Measurements from ENCODE around the gene IGFBP4. TPM values are rescaled to one million over a fixed set of nuclear protein-coding genes. Genes with fewer than 3 reads are reported as not detected.
"Not testable (repeated sequence)": the region's sequence is repeated elsewhere in the genome, so short reads cannot be mapped to it uniquely, and the experiment has no call there.

Gene IGFBP4
- total RNA-seq, 1 experiment from 2014 or later: not detected

- H3K36me3 ChIP-seq (ENCODE audit: insufficient read depth, low read length): peaks cover 64% of the 10 kb centered on the region
- no peaks in the 10 kb centered on the region for H3K27me3 ChIP-seq (ENCODE audit: low read length)
- no peaks in the 10 kb centered on the region for H3K9me2 ChIP-seq (replicated peaks; ENCODE audit: insufficient read depth, low read length)
- no peaks in the 10 kb centered on the region for H3K9me3 ChIP-seq (ENCODE audit: low read length)
- no peaks in the 10 kb centered on the region for H4K20me1 ChIP-seq (ENCODE audit: insufficient read depth, low read depth, low read length)
- no peak overlapping the region for H3K4me2 ChIP-seq (ENCODE audit: low read depth, low read length, poor library complexity, severe bottlenecking)
- no peak overlapping the region for H3K27ac ChIP-seq (ENCODE audit: low read length)
- peaks cover 14% of the 10 kb centered on the region for H3K4me1 ChIP-seq (ENCODE audit: low read length)
- no peak overlapping the region for H3K4me3 ChIP-seq (ENCODE audit: low read length)
- H3K79me2 ChIP-seq (ENCODE audit: low read length): peaks cover 38% of the 10 kb centered on the region
- DNase-seq: no peak
- no peak overlapping the region for H2AFZ ChIP-seq (ENCODE audit: low read length)
- no peak overlapping the region for H3K9ac ChIP-seq (ENCODE audit: low read length)
Observed at GRCh38 chr17:40412880-40413279, 30.4 kb upstream of the IGFBP4 start.

DNA sequence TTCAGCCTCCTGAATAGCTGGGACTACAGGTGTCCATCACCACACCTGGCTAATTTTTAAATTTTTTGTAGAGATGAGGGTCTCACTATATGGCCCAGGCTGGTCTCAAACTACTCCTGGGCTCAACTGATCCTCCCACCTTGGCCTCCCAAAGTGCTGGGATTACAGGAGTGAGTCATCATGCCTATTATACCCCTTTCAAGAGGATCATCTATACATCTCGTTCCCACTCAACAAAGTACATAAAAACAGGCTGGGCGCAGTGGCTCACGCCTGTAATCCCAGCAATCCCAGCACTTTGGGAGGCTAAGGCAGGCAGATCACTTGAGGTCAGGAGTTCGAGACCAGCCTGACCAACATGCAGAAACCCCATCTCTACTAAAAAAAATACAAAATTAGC, 28.9 kb upstream of the IGFBP4 start:
- H4K20me1 ChIP-seq (ENCODE audit: insufficient read depth, low read depth, low read length); H3K27me3 ChIP-seq (ENCODE audit: low read length); H3K9me2 ChIP-seq (replicated peaks; ENCODE audit: insufficient read depth, low read length); H3K27ac ChIP-seq (ENCODE audit: low read length); DNase-seq; H3K9ac ChIP-seq (ENCODE audit: low read length); H2AFZ ChIP-seq (ENCODE audit: low read length); H3K4me2 ChIP-seq (ENCODE audit: low read depth, low read length, poor library complexity, severe bottlenecking); H3K9me3 ChIP-seq (ENCODE audit: low read length); H3K4me3 ChIP-seq (ENCODE audit: low read length): not testable (repeated sequence)
- Histone ChIP-seq H3K4me1 (ENCODE audit: low read length) (peaks cover 18% of the 10 kb centered on the region), H3K79me2 (ENCODE audit: low read length) (peaks cover 35% of the 10 kb centered on the region), H3K36me3 (ENCODE audit: insufficient read depth, low read length) (peaks cover 55% of the 10 kb centered on the region)

- H3K9me3 ChIP-seq (ENCODE audit: low read length): no peaks in the 10 kb centered on the region
- H3K4me2 ChIP-seq (ENCODE audit: low read depth, low read length, poor library complexity, severe bottlenecking): peak overlapping the region; percentile 87
- no peaks in the 10 kb centered on the region for H3K27me3 ChIP-seq (ENCODE audit: low read length)
- DNase-seq: peak; percentile 78
- H3K9ac ChIP-seq (ENCODE audit: low read length): no peak overlapping the region
- H3K79me2 ChIP-seq (ENCODE audit: low read length): peaks cover 35% of the 10 kb centered on the region
- H3K9me2 ChIP-seq (replicated peaks; ENCODE audit: insufficient read depth, low read length): no peaks in the 10 kb centered on the region
- no peak overlapping the region for H3K27ac ChIP-seq (ENCODE audit: low read length)
- H3K4me3 ChIP-seq (ENCODE audit: low read length): peak overlapping the region; percentile 85; the same call in 1 of the 2 replicates
- H2AFZ ChIP-seq (ENCODE audit: low read length): no peak overlapping the region
- peaks cover 45% of the 10 kb centered on the region for H3K36me3 ChIP-seq (ENCODE audit: insufficient read depth, low read length)
- peaks cover 18% of the 10 kb centered on the region for H3K4me1 ChIP-seq (ENCODE audit: low read length)
- H4K20me1 ChIP-seq (ENCODE audit: insufficient read depth, low read depth, low read length): no peaks in the 10 kb centered on the region
Observed at GRCh38 chr17:40415390-40415789, 27.9 kb upstream of the IGFBP4 start.

GRCh38 chr17:40416671-40417070, 26.6 kb upstream of the IGFBP4 start:
- no peaks in the 10 kb centered on the region for H3K27me3 ChIP-seq (ENCODE audit: low read length)
- no peaks in the 10 kb centered on the region for H3K9me3 ChIP-seq (ENCODE audit: low read length)
- DNase-seq: peak; percentile 54
- peaks cover 35% of the 10 kb centered on the region for H3K79me2 ChIP-seq (ENCODE audit: low read length)
- peak overlapping the region; percentile 85 for H3K4me3 ChIP-seq (ENCODE audit: low read length)
- H3K4me2 ChIP-seq (ENCODE audit: low read depth, low read length, poor library complexity, severe bottlenecking): peak overlapping the region; percentile 87
- peak overlapping the region; percentile 86 for H3K9ac ChIP-seq (ENCODE audit: low read length)
- H3K27ac ChIP-seq (ENCODE audit: low read length): peak overlapping the region; percentile 75
- no peaks in the 10 kb centered on the region for H4K20me1 ChIP-seq (ENCODE audit: insufficient read depth, low read depth, low read length)
- H3K9me2 ChIP-seq (replicated peaks; ENCODE audit: insufficient read depth, low read length): no peaks in the 10 kb centered on the region
- H3K36me3 ChIP-seq (ENCODE audit: insufficient read depth, low read length): peaks cover 33% of the 10 kb centered on the region; the same call in 1 of the 2 replicates
- H2AFZ ChIP-seq (ENCODE audit: low read length): no peak overlapping the region
- H3K4me1 ChIP-seq (ENCODE audit: low read length): peaks cover 18% of the 10 kb centered on the region

DNA sequence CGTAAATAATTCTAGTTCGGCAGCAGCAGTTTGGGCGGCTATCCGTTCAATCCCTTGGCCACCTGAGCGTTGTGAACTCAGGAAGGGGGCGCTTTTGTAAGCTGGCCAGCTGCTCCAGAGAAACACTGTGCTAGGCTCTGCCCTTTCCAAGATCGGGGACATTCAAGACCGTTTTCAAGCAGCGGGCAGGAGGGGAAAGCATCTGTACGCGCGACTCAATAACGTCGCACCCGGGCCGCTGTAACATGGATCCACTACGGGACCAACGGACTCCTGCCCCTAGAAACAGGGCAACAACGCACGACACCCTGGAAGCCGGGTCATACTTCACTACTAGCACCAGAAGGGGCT, 26.0 kb upstream of the IGFBP4 start:
- peak; percentile 69 for DNase-seq
- no peaks in the 10 kb centered on the region for H4K20me1 ChIP-seq (ENCODE audit: insufficient read depth, low read depth, low read length)
- peaks cover 28% of the 10 kb centered on the region; the same call in 1 of the 2 replicates for H3K36me3 ChIP-seq (ENCODE audit: insufficient read depth, low read length)
- H3K4me1 ChIP-seq (ENCODE audit: low read length): peaks cover 18% of the 10 kb centered on the region
- H3K4me3 ChIP-seq (ENCODE audit: low read length): peak overlapping the region; percentile 85
- peak overlapping the region; percentile 40; the same call in 1 of the 2 replicates for H2AFZ ChIP-seq (ENCODE audit: low read length)
- no peaks in the 10 kb centered on the region for H3K9me2 ChIP-seq (replicated peaks; ENCODE audit: insufficient read depth, low read length)
- H3K27me3 ChIP-seq (ENCODE audit: low read length): no peaks in the 10 kb centered on the region
- H3K9me3 ChIP-seq (ENCODE audit: low read length): no peaks in the 10 kb centered on the region
- H3K79me2 ChIP-seq (ENCODE audit: low read length): peaks cover 35% of the 10 kb centered on the region
- peak overlapping the region; percentile 87 for H3K4me2 ChIP-seq (ENCODE audit: low read depth, low read length, poor library complexity, severe bottlenecking)
- H3K27ac ChIP-seq (ENCODE audit: low read length): peak overlapping the region; percentile 75
- H3K9ac ChIP-seq (ENCODE audit: low read length): peak overlapping the region; percentile 86

DNA sequence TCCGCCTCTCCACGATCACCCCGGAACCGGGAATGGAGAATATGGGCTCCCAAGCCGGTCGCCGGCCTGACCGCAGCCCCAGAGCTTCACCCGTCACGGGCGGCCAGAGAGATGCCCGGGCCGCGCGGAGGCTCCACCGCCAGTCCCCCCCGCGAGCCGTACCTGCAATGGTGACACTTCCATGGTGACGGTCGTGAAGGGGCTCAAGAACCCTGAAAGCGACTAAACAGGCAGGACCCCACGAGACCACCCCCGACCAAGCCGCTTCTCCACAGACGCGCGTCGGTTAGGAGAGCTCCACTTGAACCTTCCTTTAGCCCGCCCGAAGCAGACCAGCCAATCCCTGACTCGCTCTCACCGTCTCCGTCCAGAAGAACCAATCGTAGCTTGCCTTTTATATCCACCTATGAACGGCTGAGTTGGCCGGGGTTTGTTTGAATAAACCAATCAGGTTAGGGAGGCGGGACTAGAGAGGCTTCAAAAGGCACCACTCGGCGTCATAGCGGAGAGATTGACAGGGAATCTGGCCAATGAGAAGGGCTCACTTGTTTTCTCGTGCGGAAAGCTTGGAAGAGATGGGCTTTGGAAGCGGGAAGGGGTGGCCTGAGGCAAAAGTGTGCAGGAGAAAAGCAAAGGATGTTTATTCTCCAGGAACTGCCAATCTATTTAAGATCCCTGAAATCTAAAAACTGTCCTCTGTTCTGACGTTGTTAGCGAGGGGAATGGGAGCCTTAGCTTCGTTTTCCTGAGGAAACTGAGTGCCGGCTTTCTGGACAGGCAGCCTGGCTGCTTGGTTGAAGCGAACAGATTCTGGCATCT, 25.4 kb upstream of the IGFBP4 start, which contains the start of gene TOP2A:
Gene TOP2A, minus strand, starts transcription at position 288 of the 819 bp plus-strand sequence. Its CDS starts 105 bp downstream, at position 183.
- DNase-seq: peak; percentile 100
- Histone ChIP-seq H3K27me3 (ENCODE audit: low read length) (no peaks in the 10 kb centered on the region), H4K20me1 (ENCODE audit: insufficient read depth, low read depth, low read length) (no peaks in the 10 kb centered on the region), H2AFZ (ENCODE audit: low read length) (peak within 1 kb of the TSS; percentile 91), H3K4me1 (ENCODE audit: low read length) (peaks cover 20% of the 10 kb centered on the region), H3K79me2 (ENCODE audit: low read length) (peaks cover 35% of the 10 kb centered on the region), H3K4me3 (ENCODE audit: low read length) (peak within 1 kb of the TSS; percentile 85), H3K9ac (ENCODE audit: low read length) (peak within 1 kb of the TSS; percentile 86), H3K9me3 (ENCODE audit: low read length) (no peaks in the 10 kb centered on the region), H3K27ac (ENCODE audit: low read length) (peak within 1 kb of the TSS; percentile 75), H3K36me3 (ENCODE audit: insufficient read depth, low read length) (peaks cover 24% of the 10 kb centered on the region; the same call in 1 of the 2 replicates), H3K9me2 (replicated peaks; ENCODE audit: insufficient read depth, low read length) (no peaks in the 10 kb centered on the region), H3K4me2 (ENCODE audit: low read depth, low read length, poor library complexity, severe bottlenecking) (peak within 1 kb of the TSS; percentile 87)

- Histone ChIP-seq H3K79me2 (ENCODE audit: low read length) (peaks cover 32% of the 10 kb centered on the region), H3K27ac (ENCODE audit: low read length) (no peak overlapping the region), H3K4me3 (ENCODE audit: low read length) (peak overlapping the region; percentile 85), H3K4me1 (ENCODE audit: low read length) (peaks cover 23% of the 10 kb centered on the region), H3K9ac (ENCODE audit: low read length) (peak overlapping the region; percentile 65), H2AFZ (ENCODE audit: low read length) (peak overlapping the region; percentile 91), H4K20me1 (ENCODE audit: insufficient read depth, low read depth, low read length) (no peaks in the 10 kb centered on the region), H3K27me3 (ENCODE audit: low read length) (no peaks in the 10 kb centered on the region), H3K9me3 (ENCODE audit: low read length) (no peaks in the 10 kb centered on the region), H3K36me3 (ENCODE audit: insufficient read depth, low read length) (peaks cover 19% of the 10 kb centered on the region; the same call in 1 of the 2 replicates), H3K9me2 (replicated peaks; ENCODE audit: insufficient read depth, low read length) (no peaks in the 10 kb centered on the region), H3K4me2 (ENCODE audit: low read depth, low read length, poor library complexity, severe bottlenecking) (peak overlapping the region; percentile 87)
- DNase-seq: no peak
Observed at GRCh38 chr17:40418428-40418706, 24.9 kb upstream of the IGFBP4 start.

DNA sequence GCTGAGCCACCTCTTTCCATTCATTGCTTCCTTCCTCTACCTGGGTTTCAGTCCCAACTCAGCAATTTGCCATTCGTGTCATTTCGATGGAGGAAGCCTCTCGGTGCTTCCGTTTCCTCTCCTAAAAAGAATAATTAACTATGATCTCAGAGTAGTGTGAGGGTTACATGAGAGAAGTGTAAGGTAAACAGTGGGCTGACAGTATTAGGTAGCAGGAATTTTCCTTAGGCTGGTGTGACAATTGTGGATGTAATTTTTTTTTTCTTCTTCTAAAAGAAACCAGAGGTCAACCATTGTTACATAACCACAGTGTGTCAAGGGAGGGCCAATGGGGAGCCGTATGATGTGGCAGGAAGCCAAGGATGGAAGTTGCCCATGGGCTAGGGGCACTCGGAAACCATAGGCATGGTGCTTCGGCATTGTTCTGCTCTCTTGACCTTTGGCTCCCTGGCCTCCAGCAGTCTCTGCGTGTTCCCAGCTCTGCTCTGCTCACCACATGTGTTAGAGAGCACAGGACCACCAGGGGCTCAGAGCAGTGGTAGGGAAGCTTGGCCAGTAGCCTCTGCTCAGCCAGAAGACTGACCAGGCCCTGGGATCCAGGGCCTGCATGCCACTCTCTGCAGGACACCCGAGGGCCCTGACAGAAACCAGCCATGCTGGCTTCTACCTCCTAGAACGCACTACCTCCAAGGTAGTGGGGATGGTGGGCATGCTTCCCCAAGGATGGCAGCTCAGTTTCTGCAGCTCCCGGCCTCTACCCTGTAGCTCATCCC, 23.5 kb upstream of the IGFBP4 start:
- Histone ChIP-seq H3K9ac (ENCODE audit: low read length) (no peak overlapping the region), H3K9me3 (ENCODE audit: low read length) (no peaks in the 10 kb centered on the region), H3K27me3 (ENCODE audit: low read length) (no peaks in the 10 kb centered on the region), H3K9me2 (replicated peaks; ENCODE audit: insufficient read depth, low read length) (no peaks in the 10 kb centered on the region), H3K4me2 (ENCODE audit: low read depth, low read length, poor library complexity, severe bottlenecking) (no peak overlapping the region), H3K27ac (ENCODE audit: low read length) (no peak overlapping the region), H3K36me3 (ENCODE audit: insufficient read depth, low read length) (peaks cover 10% of the 10 kb centered on the region; the same call in 1 of the 2 replicates), H3K79me2 (ENCODE audit: low read length) (peaks cover 26% of the 10 kb centered on the region), H4K20me1 (ENCODE audit: insufficient read depth, low read depth, low read length) (no peaks in the 10 kb centered on the region), H2AFZ (ENCODE audit: low read length) (no peak overlapping the region), H3K4me1 (ENCODE audit: low read length) (peaks cover 23% of the 10 kb centered on the region), H3K4me3 (ENCODE audit: low read length) (no peak overlapping the region)
- DNase-seq: no peak

All from Karpas-422 (cell line).